ENCODE results near the gene ESAM.
A peak's percentile ranks its signal among the peaks of the same experiment; 100 is the strongest.

Gene ESAM

GRCh38 chr11:124762105-124762623, at the start of gene ESAM:
ESAM (minus strand) TSS chr11:124762290; CDS start chr11:124762154, 136 bp downstream.
- DNase-seq (ENCODE audit: low spot score) = peak; percentile 63
- Mint-ChIP-seq H3K27ac (peak within 1 kb of the TSS; percentile 67), H3K36me3 (ENCODE audit: low read depth) (peaks cover 2% of the 10 kb centered on the region), H3K4me1 (ENCODE audit: low read depth) (peaks cover 7% of the 10 kb centered on the region), H3K4me3 (peak within 1 kb of the TSS; percentile 97), H3K27me3 (ENCODE audit: low read depth) (peaks cover 44% of the 10 kb centered on the region), H3K9me3 (no peaks in the 10 kb centered on the region)

- no peaks in the 10 kb centered on the region for H3K9me3 Mint-ChIP-seq
- no peaks in the 10 kb centered on the region for H3K36me3 Mint-ChIP-seq (ENCODE audit: low read depth)
- no peaks in the 10 kb centered on the region for H3K4me1 Mint-ChIP-seq (ENCODE audit: low read depth)
- H3K27me3 Mint-ChIP-seq (ENCODE audit: low read depth) = peaks cover 32% of the 10 kb centered on the region
- DNase-seq (ENCODE audit: low spot score) = no peak
- H3K4me3 Mint-ChIP-seq = no peak overlapping the region
- H3K27ac Mint-ChIP-seq = no peak overlapping the region
Observed at GRCh38 chr11:124811399-124812125, 49.5 kb upstream of the ESAM start.

- Mint-ChIP-seq H3K27me3 (ENCODE audit: low read depth) (peaks cover 19% of the 10 kb centered on the region), H3K4me3 (no peak overlapping the region), H3K4me1 (ENCODE audit: low read depth) (no peaks in the 10 kb centered on the region), H3K27ac (no peak overlapping the region), H3K36me3 (ENCODE audit: low read depth) (no peaks in the 10 kb centered on the region), H3K9me3 (no peaks in the 10 kb centered on the region)
- no peak for DNase-seq (ENCODE audit: low spot score)
Observed at GRCh38 chr11:124807660-124808270, 45.7 kb upstream of the ESAM start.

- Mint-ChIP-seq H3K27me3 (ENCODE audit: low read depth) (peaks cover 21% of the 10 kb centered on the region), H3K36me3 (ENCODE audit: low read depth) (no peaks in the 10 kb centered on the region), H3K9me3 (no peaks in the 10 kb centered on the region), H3K4me3 (no peak overlapping the region), H3K27ac (no peak overlapping the region), H3K4me1 (ENCODE audit: low read depth) (no peaks in the 10 kb centered on the region)
- no peak for DNase-seq (ENCODE audit: low spot score)
Observed at GRCh38 chr11:124807201-124807600, 45.1 kb upstream of the ESAM start.

- no peak overlapping the region for H3K4me3 Mint-ChIP-seq
- H3K27me3 Mint-ChIP-seq (ENCODE audit: low read depth) = peaks cover 18% of the 10 kb centered on the region
- no peak for DNase-seq (ENCODE audit: low spot score)
- no peaks in the 10 kb centered on the region for H3K9me3 Mint-ChIP-seq
- no peak overlapping the region for H3K27ac Mint-ChIP-seq
- H3K36me3 Mint-ChIP-seq (ENCODE audit: low read depth) = no peaks in the 10 kb centered on the region
- H3K4me1 Mint-ChIP-seq (ENCODE audit: low read depth) = peaks cover 6% of the 10 kb centered on the region
Observed at GRCh38 chr11:124804884-124805283, 42.8 kb upstream of the ESAM start.

- Mint-ChIP-seq H3K27me3 (ENCODE audit: low read depth) (peaks cover 11% of the 10 kb centered on the region), H3K27ac (no peak overlapping the region), H3K9me3 (no peaks in the 10 kb centered on the region), H3K36me3 (ENCODE audit: low read depth) (peaks cover 2% of the 10 kb centered on the region), H3K4me1 (ENCODE audit: low read depth) (peaks cover 24% of the 10 kb centered on the region), H3K4me3 (peak overlapping the region; percentile 36)
- no peak for DNase-seq (ENCODE audit: low spot score)
Observed at GRCh38 chr11:124801636-124802312, 39.7 kb upstream of the ESAM start.

- peaks cover 2% of the 10 kb centered on the region for H3K36me3 Mint-ChIP-seq (ENCODE audit: low read depth)
- DNase-seq (ENCODE audit: low spot score) = no peak
- H3K4me3 Mint-ChIP-seq = peak overlapping the region; percentile 81
- H3K27ac Mint-ChIP-seq = peak overlapping the region; percentile 76
- no peaks in the 10 kb centered on the region for H3K9me3 Mint-ChIP-seq
- H3K27me3 Mint-ChIP-seq (ENCODE audit: low read depth) = peaks cover 10% of the 10 kb centered on the region
- peaks cover 27% of the 10 kb centered on the region for H3K4me1 Mint-ChIP-seq (ENCODE audit: low read depth)
Observed at GRCh38 chr11:124801014-124801413, 38.9 kb upstream of the ESAM start.

GRCh38 chr11:124800226-124800929, 38.3 kb upstream of the ESAM start, which contains the start of gene MSANTD2:
MSANTD2 (minus strand) TSS chr11:124800406; CDS start chr11:124800380, 26 bp downstream.
- Mint-ChIP-seq H3K4me3 (peak within 1 kb of the TSS; percentile 91), H3K9me3 (no peaks in the 10 kb centered on the region), H3K4me1 (ENCODE audit: low read depth) (peaks cover 27% of the 10 kb centered on the region), H3K27ac (peak within 1 kb of the TSS; percentile 86), H3K36me3 (ENCODE audit: low read depth) (peaks cover 2% of the 10 kb centered on the region), H3K27me3 (ENCODE audit: low read depth) (peaks cover 9% of the 10 kb centered on the region)
- DNase-seq (ENCODE audit: low spot score) = peak; percentile 86

- H3K4me3 Mint-ChIP-seq = peak overlapping the region; percentile 91
- peaks cover 9% of the 10 kb centered on the region for H3K27me3 Mint-ChIP-seq (ENCODE audit: low read depth)
- peak overlapping the region; percentile 86 for H3K27ac Mint-ChIP-seq
- DNase-seq (ENCODE audit: low spot score) = peak; percentile 42
- H3K4me1 Mint-ChIP-seq (ENCODE audit: low read depth) = peaks cover 27% of the 10 kb centered on the region
- H3K36me3 Mint-ChIP-seq (ENCODE audit: low read depth) = peaks cover 2% of the 10 kb centered on the region
- H3K9me3 Mint-ChIP-seq = no peaks in the 10 kb centered on the region
Observed at GRCh38 chr11:124799348-124800225, 37.5 kb upstream of the ESAM start.

- H3K4me1 Mint-ChIP-seq (ENCODE audit: low read depth) = peaks cover 29% of the 10 kb centered on the region
- H3K27me3 Mint-ChIP-seq (ENCODE audit: low read depth) = peaks cover 9% of the 10 kb centered on the region
- H3K4me3 Mint-ChIP-seq = peak overlapping the region; percentile 91
- peak overlapping the region; percentile 86 for H3K27ac Mint-ChIP-seq
- DNase-seq (ENCODE audit: low spot score) = no peak
- no peaks in the 10 kb centered on the region for H3K9me3 Mint-ChIP-seq
- H3K36me3 Mint-ChIP-seq (ENCODE audit: low read depth) = peaks cover 2% of the 10 kb centered on the region
Observed at GRCh38 chr11:124798991-124799347, 36.9 kb upstream of the ESAM start.

- Mint-ChIP-seq H3K36me3 (ENCODE audit: low read depth) (peaks cover 2% of the 10 kb centered on the region), H3K9me3 (no peaks in the 10 kb centered on the region), H3K27me3 (ENCODE audit: low read depth) (peaks cover 2% of the 10 kb centered on the region), H3K27ac (no peak overlapping the region), H3K4me1 (ENCODE audit: low read depth) (peaks cover 45% of the 10 kb centered on the region), H3K4me3 (no peak overlapping the region)
- no peak for DNase-seq (ENCODE audit: low spot score)
Observed at GRCh38 chr11:124796312-124796711, 34.2 kb upstream of the ESAM start.

- DNase-seq (ENCODE audit: low spot score) = no peak
- Mint-ChIP-seq H3K27me3 (ENCODE audit: low read depth) (no peaks in the 10 kb centered on the region), H3K27ac (no peak overlapping the region), H3K4me3 (no peak overlapping the region), H3K4me1 (ENCODE audit: low read depth) (peaks cover 32% of the 10 kb centered on the region), H3K36me3 (ENCODE audit: low read depth) (peaks cover 2% of the 10 kb centered on the region), H3K9me3 (no peaks in the 10 kb centered on the region)
Observed at GRCh38 chr11:124793466-124794278, 31.6 kb upstream of the ESAM start.
